ENCODE data around the gene PRKCH.
"Not testable (repeated sequence)": the region's sequence is repeated elsewhere in the genome, so short reads cannot be mapped to it uniquely, and the experiment has no call there.

Gene PRKCH

GRCh38 chr14:61308701-61309100 is 12.7 kb upstream of the PRKCH start:
- not testable (repeated sequence) for DNase-seq

DNA sequence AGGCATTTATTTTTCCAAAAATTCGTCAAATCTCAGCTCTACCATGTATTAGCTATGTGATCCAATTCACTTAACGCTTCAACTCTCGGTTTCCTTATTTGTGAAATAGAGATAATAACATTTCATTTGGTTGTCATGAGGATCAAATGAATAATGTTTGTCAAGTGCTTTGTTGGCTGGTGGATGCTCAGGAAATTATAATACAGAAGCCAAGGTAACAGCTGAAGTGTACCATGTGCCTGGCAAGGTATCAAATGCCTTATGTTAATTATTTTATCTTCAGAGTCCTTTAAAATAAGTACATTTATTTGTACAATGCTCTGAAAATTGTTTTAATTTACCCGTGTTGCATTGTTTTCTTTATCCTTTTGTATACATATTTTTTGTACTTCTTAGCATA is 6.1 kb upstream of the PRKCH start:
- no peak for DNase-seq

GRCh38 chr14:61319086-61319485 is 2.3 kb upstream of the PRKCH start:
- no peak for DNase-seq

DNA sequence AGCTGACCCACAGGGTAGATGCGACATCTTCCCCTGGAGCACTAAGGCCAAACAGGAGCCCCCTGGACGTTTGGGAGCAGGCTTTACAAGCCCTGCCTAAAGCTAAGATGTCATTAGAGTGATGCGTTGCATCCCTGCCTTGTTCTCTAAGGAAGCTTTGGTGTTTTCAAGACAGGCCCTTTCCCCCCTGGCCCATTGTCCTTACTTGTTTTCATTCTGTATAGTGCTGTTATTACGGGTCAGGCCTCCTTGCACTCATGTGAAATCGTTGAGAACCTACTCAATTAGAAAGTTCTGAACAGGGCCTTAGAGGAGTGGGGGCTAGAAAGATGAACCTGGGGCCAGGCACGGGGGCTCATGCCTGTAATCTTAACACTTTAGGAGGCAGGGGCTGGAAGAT is 1.7 kb upstream of the PRKCH start:
- no peak for DNase-seq

DNA sequence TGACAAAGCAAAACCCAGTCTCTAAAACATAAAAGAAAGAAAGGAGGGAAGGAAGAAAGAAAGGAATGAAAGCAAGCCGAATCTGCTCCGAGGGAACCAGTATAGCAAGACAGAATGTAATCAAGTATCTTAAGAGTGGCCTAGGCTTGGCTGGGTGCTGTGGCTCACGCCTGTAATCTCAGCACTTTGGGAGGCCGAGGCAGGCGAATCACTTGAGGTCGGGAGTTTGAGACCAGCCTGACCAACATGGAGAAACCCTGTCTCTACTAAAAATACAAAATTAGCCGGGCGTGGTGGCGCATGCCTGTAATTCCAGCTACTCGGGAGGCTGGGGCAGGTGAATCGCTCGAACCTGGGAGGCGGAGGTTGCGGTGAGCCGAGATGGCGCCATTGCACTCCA is 1.2 kb upstream of the PRKCH start:
- DNase-seq, result not testable (repeated sequence)

DNA sequence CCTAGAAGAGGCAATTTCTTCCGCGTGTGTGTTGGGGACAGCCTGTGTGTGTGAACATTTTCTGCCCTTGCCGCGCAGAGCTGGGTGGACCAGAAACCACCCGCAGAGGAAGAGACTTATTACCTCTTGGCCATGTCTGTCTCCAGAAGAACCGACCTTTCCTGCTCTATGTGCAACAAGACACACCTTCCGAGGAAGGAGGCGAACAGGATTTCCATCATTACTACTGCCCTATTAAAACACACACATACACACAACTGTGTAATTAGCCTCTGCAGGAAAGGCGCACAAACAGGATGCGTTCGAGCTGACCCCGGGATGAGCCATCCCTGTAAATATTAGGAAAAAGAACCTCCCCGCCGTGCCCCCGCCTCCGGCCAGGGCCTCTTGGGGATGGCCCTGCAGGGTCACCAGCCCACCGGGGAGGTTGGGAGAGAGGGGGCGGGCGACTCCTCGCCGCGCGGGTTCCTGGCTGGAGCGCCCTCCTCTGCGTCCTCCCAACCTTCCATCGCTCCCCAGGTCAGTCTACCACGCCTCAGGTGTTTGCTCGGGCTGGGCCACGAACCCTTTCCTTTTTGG is 484 bp upstream of the PRKCH start:
- DNase-seq, result no peak

- peak in 4 of 6 experiments; percentile 32 to 73 (median 34) for DNase-seq
Observed at GRCh38 chr14:61322011-61322798, 826 bp downstream of the PRKCH start.

DNA sequence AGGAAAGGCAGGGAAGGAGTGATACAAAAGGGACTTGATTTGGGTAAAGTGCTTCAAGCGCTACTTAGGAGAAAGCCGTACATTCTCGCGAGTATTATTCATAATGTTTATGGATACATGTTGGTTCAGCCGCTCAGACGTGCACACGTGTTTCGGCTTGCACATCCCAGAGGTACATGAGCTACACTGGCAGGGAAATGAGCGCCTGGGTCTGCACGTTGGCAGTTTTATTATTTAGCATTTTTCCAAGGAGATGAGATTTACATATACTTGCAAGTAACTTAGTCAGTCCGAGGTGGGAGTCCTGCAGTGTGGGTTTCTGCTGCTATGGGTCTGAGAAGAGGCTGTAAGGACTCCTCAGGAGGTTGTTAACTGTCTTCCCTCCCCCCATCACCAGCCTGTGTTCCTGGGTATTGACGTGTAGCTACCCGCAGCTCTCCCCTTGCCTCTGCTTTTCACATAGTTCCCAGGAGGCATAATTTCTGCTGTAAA is 1.5 kb downstream of the PRKCH start:
- DNase-seq, result peak; percentile 28 to 73 (median 48)

- no peak for DNase-seq
Observed at GRCh38 chr14:61323970-61324369, 2.6 kb downstream of the PRKCH start.

GRCh38 chr14:61325166-61325565 is 3.8 kb downstream of the PRKCH start:
- no peak for DNase-seq

DNA sequence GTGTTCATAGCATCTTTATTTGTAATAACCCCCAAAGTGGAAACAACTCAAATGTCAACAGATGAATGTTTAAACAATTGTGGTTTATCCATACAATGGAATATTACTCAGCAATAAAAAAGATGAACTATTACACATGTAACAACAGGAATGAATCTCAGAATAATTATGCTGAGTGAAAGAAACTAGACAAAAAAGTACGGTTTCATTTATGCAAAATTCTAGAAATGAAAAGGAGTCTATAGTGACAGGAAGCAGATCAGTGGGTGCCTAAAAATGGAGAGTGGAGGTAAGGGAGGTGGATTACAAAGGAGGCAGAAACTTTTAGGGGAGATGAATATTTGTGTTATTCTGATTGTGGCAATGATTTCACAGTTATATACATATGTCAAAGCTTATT is 4.8 kb downstream of the PRKCH start:
- DNase-seq, result peak in 2 of 6 experiments; percentile 30 to 32

GRCh38 chr14:61326847-61327246 is 5.5 kb downstream of the PRKCH start:
- peak in 1 of 6 experiments; percentile 31 for DNase-seq

- no peak for DNase-seq
Observed at GRCh38 chr14:61328626-61329262, 7.4 kb downstream of the PRKCH start.

DNA sequence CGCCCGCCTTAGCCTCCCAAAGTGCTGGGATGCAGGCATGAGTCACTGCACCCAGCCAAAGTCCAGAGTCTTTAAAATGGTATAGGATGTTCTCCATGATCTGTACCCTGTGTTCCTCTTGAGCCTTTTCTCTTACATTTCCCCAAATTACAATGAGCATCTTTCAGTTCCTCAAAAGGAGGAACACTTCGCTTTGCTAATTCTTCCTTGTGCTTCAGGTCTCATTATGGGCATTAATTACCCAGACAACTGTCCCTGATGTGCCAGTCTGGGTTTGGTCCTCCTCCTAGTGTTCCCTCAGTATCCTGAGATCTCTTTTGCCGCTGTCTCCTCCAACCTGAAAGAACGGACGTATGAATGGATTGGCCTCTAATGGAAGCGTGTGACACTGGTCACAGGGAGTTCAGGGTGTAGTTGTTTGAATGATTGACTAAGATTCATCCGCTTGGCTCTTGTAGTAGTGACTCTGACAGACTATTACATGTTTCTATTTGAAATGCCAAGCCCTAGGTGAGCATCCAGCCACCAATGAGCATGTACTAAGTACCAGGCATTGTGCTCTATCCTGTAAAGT is 8.2 kb downstream of the PRKCH start:
- DNase-seq, result no peak

GRCh38 chr14:61330511-61330910 is 9.1 kb downstream of the PRKCH start:
- no peak for DNase-seq

- DNase-seq, result no peak
Observed at GRCh38 chr14:61331992-61332657, 10.7 kb downstream of the PRKCH start.

DNA sequence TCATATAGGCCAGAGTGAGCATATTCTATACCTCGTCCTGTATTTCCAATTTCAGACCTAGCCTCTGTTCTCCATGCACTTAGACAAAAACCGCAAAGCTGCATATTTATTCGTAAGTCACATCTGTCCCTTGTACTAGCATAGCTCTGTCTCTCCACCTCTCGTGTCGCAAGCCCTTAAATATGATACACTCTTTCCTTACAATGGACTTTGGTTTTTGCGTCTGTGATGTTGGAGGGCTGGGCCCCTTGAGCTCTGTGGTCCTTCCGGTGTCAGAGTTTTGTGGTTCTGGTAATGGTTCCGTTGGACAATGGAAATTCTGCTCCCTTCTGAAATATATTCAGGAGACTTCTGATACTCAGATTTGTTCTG is 11.3 kb downstream of the PRKCH start:
- peak in 2 of 6 experiments; percentile 13 to 32 for DNase-seq

DNA sequence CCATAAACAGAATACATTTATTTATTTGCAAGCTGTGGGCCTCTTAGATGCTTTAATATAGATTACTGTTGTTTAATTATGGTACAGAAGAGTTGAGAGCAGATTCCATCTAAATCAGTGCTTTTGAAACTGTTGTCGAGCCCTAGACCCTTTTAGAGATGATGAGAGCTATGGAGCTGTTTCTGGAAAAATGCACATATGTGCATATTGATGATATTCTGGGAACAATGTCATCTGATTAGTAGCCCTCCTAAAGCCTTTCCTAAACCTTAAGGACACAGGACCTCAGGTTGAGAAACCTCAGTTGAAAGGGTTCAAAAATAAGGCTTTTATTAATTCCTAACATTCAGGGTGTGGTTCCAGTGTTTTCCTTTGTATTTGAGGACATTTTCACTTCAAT is 11.7 kb downstream of the PRKCH start:
- DNase-seq, result no peak

DNA sequence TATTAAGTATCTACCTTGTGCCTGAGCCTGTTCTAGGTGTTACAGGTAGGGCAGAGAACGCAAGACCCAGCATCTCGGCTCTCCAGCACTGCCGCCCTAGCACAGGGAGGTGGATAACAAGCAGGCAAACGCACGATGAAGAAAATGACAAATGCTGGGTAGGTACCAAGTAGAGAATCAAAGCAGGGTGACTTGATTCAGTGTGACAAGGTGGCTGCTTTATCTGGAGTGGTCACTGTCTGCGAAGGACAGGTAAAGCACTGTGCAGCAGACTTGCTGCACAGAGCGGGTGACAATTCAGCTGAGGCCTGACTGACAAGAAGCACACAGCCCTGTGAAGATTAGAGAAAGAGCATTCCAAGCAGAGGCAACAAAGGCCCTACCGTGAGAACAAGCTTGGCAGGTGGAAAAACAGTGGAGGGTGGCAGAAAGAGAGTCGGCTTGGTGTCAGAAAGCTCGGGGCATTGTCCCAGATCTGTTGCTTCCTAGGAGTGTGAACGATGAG is 12.9 kb downstream of the PRKCH start:
- peak in 5 of 6 experiments; percentile 19 to 67 (median 22) for DNase-seq

DNA sequence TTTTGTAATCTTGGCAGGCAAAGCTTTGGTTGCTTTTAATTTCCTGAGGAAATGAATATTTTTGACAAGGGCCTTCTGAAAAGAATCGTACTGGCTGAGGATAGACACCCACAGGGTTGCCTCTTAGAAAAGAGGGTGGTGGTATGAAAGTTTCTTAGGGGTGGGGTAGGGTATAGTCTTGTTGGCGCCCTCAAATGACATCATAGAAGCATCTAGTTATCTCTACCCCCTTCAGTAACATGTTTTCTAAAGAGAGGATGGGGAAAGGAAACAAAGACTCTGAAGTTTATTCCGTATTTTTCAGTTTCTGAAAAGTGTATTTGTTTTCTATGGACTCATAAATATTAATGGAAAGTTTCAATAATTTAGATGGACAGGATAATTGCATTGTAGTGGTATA is 13.7 kb downstream of the PRKCH start:
- DNase-seq, result peak in 3 of 6 experiments; percentile 46 to 64 (median 60)

DNA sequence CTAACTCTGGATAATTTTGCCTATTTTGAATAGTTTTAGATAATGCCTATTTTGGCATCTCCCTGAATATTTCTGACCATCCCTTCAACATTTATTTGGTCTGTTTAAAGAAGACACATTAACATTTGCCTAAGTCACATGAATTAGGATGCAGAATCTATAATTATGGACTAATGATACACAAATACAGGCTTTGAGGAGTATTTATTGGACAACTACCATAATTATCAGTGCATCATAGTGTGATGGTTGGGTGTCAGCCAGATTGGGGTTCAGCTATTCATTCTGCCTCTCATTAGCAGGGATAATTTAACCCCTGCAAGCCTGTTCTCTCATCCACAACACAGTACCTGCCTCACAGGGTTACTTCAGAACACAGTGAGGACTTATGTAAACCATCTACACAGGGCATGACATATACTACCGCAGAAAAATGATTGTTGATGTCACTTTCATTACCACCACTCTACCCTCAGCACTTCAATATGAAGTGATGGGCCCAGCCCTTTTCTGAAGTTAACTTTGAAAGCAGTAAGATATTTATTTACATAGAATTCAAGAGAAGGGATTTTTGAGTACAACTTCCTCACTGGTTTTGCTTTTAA is 14.4 kb downstream of the PRKCH start:
- DNase-seq, result peak in 3 of 6 experiments; percentile 71 to 79 (median 74)

GRCh38 chr14:61337893-61338292 is 16.5 kb downstream of the PRKCH start:
- peak; percentile 52 to 95 (median 83) for DNase-seq
